Stimulated activated CD4-positive, alpha-beta T cell treated with anti-CD3 and anti-CD28 coated beads, Interleukin-4, amount 100 ng/mL, for 1 hour (primary cell): Measurements from ENCODE around the gene HHATL.

Experiments
- DNase-seq: peaks from one replicate; pipeline ENCODE4 v3.0.0-alpha.2; 2020

Gene HHATL

DNA sequence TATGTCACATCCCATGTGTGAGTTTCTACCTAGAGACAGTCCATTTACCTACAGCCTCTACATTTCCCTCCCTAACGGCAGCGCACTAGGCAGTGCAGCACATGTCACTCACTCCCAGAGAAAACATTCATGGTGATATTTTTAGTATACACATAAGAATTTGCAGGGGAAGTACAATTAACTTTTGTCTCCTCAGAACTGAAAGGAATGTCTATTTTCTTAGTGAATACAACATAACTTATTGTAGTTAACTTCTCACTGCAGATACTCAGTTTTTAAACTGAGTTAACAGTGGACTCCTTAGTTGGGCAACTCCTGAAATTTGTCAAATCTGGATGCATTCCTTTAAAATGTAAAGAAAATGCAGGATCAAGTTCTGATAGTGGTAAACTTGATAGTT, 53.6 kb downstream of the HHATL start:
- DNase-seq: no peak

DNA sequence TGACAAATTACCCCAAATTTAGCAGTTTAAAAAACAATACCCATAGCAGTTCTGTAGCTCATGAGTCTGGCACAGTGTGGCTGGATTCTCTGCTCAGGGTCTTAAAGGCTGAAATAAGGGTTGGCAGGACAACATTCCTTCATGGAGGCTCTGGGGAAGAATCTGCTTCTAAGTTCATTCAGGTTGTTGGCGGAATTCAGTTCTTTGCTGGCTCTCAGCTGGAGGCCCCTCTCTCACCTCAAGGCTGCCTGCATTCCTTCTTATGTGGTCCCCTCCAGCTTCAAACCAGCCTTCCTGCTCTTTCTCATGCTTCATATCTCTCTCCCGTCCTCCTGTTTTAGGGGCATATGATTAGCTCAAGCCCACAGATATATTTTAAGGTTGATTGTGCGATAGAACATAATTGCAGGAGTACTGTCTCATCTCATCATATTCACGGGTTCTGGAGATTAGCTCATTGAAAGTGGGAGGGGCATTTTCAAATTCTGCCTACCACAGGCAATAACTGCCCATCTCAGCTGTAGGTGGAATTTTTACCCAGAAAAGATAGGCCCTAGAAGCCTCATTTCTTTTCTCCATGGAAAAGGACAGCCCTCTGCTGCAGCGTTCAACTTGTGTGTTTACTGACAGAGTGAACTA, 54.7 kb downstream of the HHATL start:
- DNase-seq: no peak
